ENCODE measurements around the gene KLRC1.
"Not testable (repeated sequence)": the region's sequence is repeated elsewhere in the genome, so short reads cannot be mapped to it uniquely, and the experiment has no call there.

The KLRC1 gene

GRCh38 chr12:10409392-10409791, 43.8 kb downstream of the KLRC1 start, which contains the start of gene KLRC4:
KLRC4 (minus strand) TSS chr12:10409757; CDS start chr12:10409575, 182 bp downstream.
- DNase-seq, result no peak

GRCh38 chr12:10408842-10409241, 44.3 kb downstream of the KLRC1 start:
- no peak for DNase-seq

GRCh38 chr12:10406725-10407124, 46.5 kb downstream of the KLRC1 start:
- no peak for DNase-seq

- no peak for DNase-seq
Observed at GRCh38 chr12:10405294-10405693, 47.9 kb downstream of the KLRC1 start.

- no peak for DNase-seq
Observed at GRCh38 chr12:10404798-10405197, 48.4 kb downstream of the KLRC1 start.

- no peak for DNase-seq
Observed at GRCh38 chr12:10400829-10401228, 52.3 kb downstream of the KLRC1 start.

GRCh38 chr12:10398168-10398567, 55.0 kb downstream of the KLRC1 start:
- no peak for DNase-seq

- no peak for DNase-seq
Observed at GRCh38 chr12:10397296-10397695, 55.9 kb downstream of the KLRC1 start.

GRCh38 chr12:10396176-10396575, 57.0 kb downstream of the KLRC1 start:
- not testable (repeated sequence) for DNase-seq
